Keratinocyte (primary cell): ENCODE results near the gene KLHL1.

Experiments
- CTCF ChIP-seq, 3 experiments: IDR thresholded peaks in 1 of 3; conservative IDR thresholded peaks in 1 of 3; optimal IDR thresholded peaks in 1 of 3; 2 replicates in 2 of 3; 3 replicates in 1 of 3; pipeline versions ENCODE3 to v1.5.1; 2011; ENCODE audit warnings: low read length in 3 of 3, mild to moderate bottlenecking in 3 of 3, moderate library complexity in 2 of 3, control low read depth in 1 of 3, inconsistent platforms in 1 of 3; ENCODE audit not compliant: insufficient read depth in 2 of 3; ENCODE audit errors: extremely low read depth in 1 of 3
- EZH2 ChIP-seq: IDR thresholded peaks from one replicate; pipeline ENCODE4 v1.6.1; 2012; ENCODE audit warnings: inconsistent platforms, mild to moderate bottlenecking, low read length, moderate library complexity

GRCh38 chr13:70090036-70090723 lies 18.1 kb downstream of the KLHL1 start:
- TF ChIP-seq CTCF (optimal IDR thresholded peaks at IDR 0.05 in 1 of 3, IDR thresholded peaks at IDR 0.05 in 1 of 3, conservative IDR thresholded peaks at IDR 0.05 in 1 of 3; ENCODE audit: extremely low read depth in 1 of 3, insufficient read depth in 2 of 3, low read length in 3 of 3) (no peak), EZH2 (no peak)
